ENCODE results near the gene CYP46A1.

- no peak for TF ChIP-seq CTCF (tag by site-specific recombination; IDR thresholded peaks at IDR 0.05)
- no peak for TF ChIP-seq ZNF747 (tag by site-specific recombination; IDR thresholded peaks at IDR 0.05)
- no peak for TF ChIP-seq ZNF707 (tag by site-specific recombination; IDR thresholded peaks at IDR 0.05)
- TF ChIP-seq YY1 (tag by site-specific recombination; IDR thresholded peaks at IDR 0.05), result no peak
Measured at GRCh38 chr14:99667821-99668220, 16.3 kb upstream of the CYP46A1 start.
